Activated naive CD4-positive, alpha-beta T cell treated with anti-CD3 and anti-CD28 coated beads for 36 hours (primary cell): ENCODE results near the gene GNPDA1. TPM values are rescaled to one million over a fixed set of nuclear protein-coding genes. Genes with fewer than 3 reads are reported as not detected.
"Not testable (repeated sequence)": the region's sequence is repeated elsewhere in the genome, so short reads cannot be mapped to it uniquely, and the experiment has no call there.

Experiments
- CTCF ChIA-PET: fragments of 350-600 bp; sonication (Branson Sonifier 250); formaldehyde crosslinking; loops from one replicate; lab custom pipeline; 2021; ENCODE audit warnings: antibody characterized with exemption; lab: Charles Lee
- DNase-seq: peaks from one replicate; pipeline ENCODE4 v3.0.0-alpha.2; 2020
- H3K27ac Mint-ChIP-seq: one replicate; pipeline ENCODE4 v1.8.0; 2021; ENCODE audit warnings: mild to moderate bottlenecking, mixed read lengths
- H3K27me3 Mint-ChIP-seq: one replicate; pipeline ENCODE4 v1.8.0; 2021; ENCODE audit warnings: low read depth, mixed read lengths
- H3K36me3 Mint-ChIP-seq: one replicate; pipeline ENCODE4 v1.8.0; 2021; ENCODE audit warnings: low read depth, mixed read lengths
- H3K4me1 Mint-ChIP-seq: one replicate; pipeline ENCODE4 v1.8.0; 2021; ENCODE audit warnings: low read depth, mixed read lengths
- H3K4me3 Mint-ChIP-seq: one replicate; pipeline ENCODE4 v1.8.0; 2021; ENCODE audit warnings: mild to moderate bottlenecking, moderate library complexity, mixed read lengths
- H3K9me3 Mint-ChIP-seq: one replicate; pipeline ENCODE4 v1.8.0; 2021; ENCODE audit warnings: mixed read lengths
- intact Hi-C: fragments of 100-400 bp; cut with micrococcal nuclease; formaldehyde crosslinking; loops from one replicate; pipeline ENCODE4 v1.15.1; 2023
- total RNA-seq, 2 experiments: library from RNA; stranded (reverse); gene quantifications; one replicate each; pipeline ENCODE4 v1.2.3, GENCODE V29; 2021

GNPDA1 gene
- 100 to 1,000 TPM; 250 to 259 TPM for total RNA-seq

- Mint-ChIP-seq H3K4me3 (peak within 1 kb of the TSS; percentile 94), H3K9me3 (peaks cover 2% of the 10 kb centered on the region), H3K36me3 (peaks cover 41% of the 10 kb centered on the region), H3K27ac (peak within 1 kb of the TSS; percentile 94), H3K4me1 (peaks cover 76% of the 10 kb centered on the region), H3K27me3 (no peaks in the 10 kb centered on the region)
- intact Hi-C loops, result loop anchor here (5.0 to 10.0 kb wide), 2 partner anchors 419 to 1042 kb away; no protein-coding TSS in a partner anchor
- CTCF ChIA-PET, result interaction anchor here (1.5 to 12.7 kb wide), 9 partner anchors 10 to 132 kb away, joined by 3 to 137 read pairs (median 36); partner anchors contain the start of genes NDFIP1 and RNF14
- peak; percentile 69 for DNase-seq
These were observed at the start of gene GNPDA1 for GRCh38 chr5:142012792-142013388. TSS of gene GNPDA1 (minus strand) at chr5:142013027. CDS start at chr5:142012035, 992 bp downstream.

DNA sequence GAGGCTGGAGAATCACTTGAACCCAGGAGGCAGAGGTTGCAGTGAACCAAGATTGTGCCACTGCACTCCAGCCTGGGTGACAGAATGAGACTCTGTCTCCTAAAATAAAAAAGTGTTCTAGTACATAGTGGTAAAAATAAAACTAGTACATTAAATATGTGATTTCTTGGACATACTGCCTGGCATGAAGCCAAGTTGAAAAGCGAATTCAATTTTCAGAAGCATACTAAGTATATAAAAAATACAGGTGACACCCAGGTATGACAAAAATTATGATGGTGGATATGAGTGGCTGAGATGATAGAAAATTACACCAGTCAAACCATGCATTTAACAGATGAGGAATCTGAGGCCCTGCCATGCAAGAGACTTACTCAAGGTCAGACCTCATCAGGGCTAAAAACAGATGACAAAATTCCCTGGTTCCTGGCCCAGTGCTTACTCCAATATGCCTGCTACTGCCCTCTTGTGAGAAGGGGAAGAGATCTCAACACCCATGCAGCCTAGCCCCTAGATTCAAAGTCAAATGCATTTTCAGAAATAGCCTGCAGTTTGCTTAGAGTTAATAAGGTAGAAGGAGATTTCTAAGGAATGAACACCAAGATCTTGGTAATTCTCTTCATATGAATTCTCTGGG, 46.6 kb upstream of the GNPDA1 start:
- H3K27me3 Mint-ChIP-seq, result no peaks in the 10 kb centered on the region
- DNase-seq, result no peak
- no peak overlapping the region for H3K4me3 Mint-ChIP-seq
- peaks cover 33% of the 10 kb centered on the region for H3K4me1 Mint-ChIP-seq
- intact Hi-C loops, result no loop called here
- no peaks in the 10 kb centered on the region for H3K36me3 Mint-ChIP-seq
- CTCF ChIA-PET, result no interaction called here
- H3K27ac Mint-ChIP-seq, result no peak overlapping the region
- no peaks in the 10 kb centered on the region for H3K9me3 Mint-ChIP-seq

GRCh38 chr5:142057697-142058056, 44.9 kb upstream of the GNPDA1 start:
- intact Hi-C loops, result no loop called here
- H3K9me3 Mint-ChIP-seq, result no peaks in the 10 kb centered on the region
- no peaks in the 10 kb centered on the region for H3K27me3 Mint-ChIP-seq
- no peaks in the 10 kb centered on the region for H3K36me3 Mint-ChIP-seq
- DNase-seq, result no peak
- no peak overlapping the region for H3K27ac Mint-ChIP-seq
- H3K4me1 Mint-ChIP-seq, result peaks cover 34% of the 10 kb centered on the region
- H3K4me3 Mint-ChIP-seq, result no peak overlapping the region
- CTCF ChIA-PET, result no interaction called here

DNA sequence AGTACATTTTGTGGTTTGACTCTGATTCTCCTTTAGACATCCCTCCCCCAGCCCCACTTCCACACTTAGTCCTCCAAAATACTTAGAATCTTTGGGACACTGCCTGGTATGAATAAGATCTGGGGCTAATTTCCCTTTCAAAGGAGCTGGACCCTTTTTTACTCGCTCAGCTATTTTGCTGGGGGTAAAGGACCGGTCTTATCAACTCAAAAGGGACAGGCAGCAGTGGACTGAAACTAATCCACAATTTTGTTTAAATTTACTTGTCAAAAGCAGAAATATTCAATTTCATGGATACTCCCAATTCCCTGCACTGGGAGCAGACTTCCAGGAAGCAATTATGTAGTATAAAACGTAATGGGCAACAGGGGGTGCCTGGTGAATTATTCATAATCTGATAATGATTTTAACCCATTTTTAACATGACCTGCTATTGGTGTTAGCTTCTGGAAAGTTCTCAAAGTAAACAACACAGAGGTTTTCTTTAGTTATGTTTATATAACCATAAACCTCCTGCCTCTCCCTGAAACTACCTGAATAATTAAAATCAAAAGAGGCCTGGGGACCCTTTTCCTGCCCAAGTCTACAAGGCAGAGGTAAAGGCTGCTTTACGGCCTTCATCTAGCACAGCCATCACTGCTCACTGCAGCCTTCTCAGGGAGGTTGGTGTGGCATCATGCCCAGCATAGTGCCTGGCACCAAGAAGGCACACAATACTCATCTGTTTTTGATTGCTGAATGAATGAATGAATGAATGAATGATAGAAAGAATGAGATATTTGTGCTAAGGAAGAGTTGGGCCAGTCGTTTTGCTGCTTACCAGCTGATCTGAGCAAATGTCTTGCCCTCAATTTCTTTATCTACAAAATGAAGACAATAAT, 44.2 kb upstream of the GNPDA1 start:
- CTCF ChIA-PET, result no interaction called here
- intact Hi-C loops, result no loop called here
- H3K27me3 Mint-ChIP-seq, result no peaks in the 10 kb centered on the region

DNA sequence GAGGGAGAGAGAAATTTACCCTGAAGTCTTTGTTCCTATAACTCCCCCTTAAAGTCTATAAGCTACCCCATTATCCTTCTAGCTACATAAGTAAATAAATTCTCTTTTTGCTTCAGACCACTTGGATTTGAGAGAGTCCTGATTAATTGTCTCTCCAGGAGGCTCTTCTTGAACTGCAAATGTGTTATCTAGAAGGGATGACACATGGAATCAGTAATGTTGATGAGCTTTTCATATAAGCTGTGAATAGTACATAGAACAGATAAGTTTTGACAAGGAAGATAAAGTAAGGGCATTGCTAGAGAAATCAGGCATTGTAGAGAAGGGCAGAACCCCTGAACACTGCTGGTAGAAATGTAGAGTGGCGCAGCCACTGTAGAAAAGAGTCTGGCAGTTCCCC, 42.5 kb upstream of the GNPDA1 start:
- intact Hi-C loops, result no loop called here
- no peak overlapping the region for H3K27ac Mint-ChIP-seq
- CTCF ChIA-PET, result no interaction called here
- no peaks in the 10 kb centered on the region for H3K9me3 Mint-ChIP-seq
- no peaks in the 10 kb centered on the region for H3K36me3 Mint-ChIP-seq
- no peak for DNase-seq
- H3K27me3 Mint-ChIP-seq, result no peaks in the 10 kb centered on the region
- H3K4me3 Mint-ChIP-seq, result no peak overlapping the region
- peaks cover 34% of the 10 kb centered on the region for H3K4me1 Mint-ChIP-seq

More for the DNA sequence above, 44.2 kb upstream of the GNPDA1 start:
- no peak for DNase-seq
- Mint-ChIP-seq H3K27ac (no peak overlapping the region), H3K36me3 (no peaks in the 10 kb centered on the region), H3K4me3 (no peak overlapping the region), H3K9me3 (no peaks in the 10 kb centered on the region), H3K4me1 (peaks cover 34% of the 10 kb centered on the region)

- H3K27me3 Mint-ChIP-seq, result no peaks in the 10 kb centered on the region
- CTCF ChIA-PET, result interaction anchor here (0.6 to 1.1 kb wide), 5 partner anchors 19 to 53 kb away, joined by 3 to 6 read pairs (median 4); no protein-coding TSS in a partner anchor
- H3K36me3 Mint-ChIP-seq, result no peaks in the 10 kb centered on the region
- peak overlapping the region; percentile 10 for H3K4me3 Mint-ChIP-seq
- DNase-seq, result peak; percentile 50
- no peak overlapping the region for H3K27ac Mint-ChIP-seq
- no peaks in the 10 kb centered on the region for H3K9me3 Mint-ChIP-seq
- peaks cover 32% of the 10 kb centered on the region for H3K4me1 Mint-ChIP-seq
- intact Hi-C loops, result loop anchor here (1.0 to 2.0 kb wide), 3 partner anchors 19 to 55 kb away; partner anchors contain the start of gene NDFIP1
These were observed 40.8 kb upstream of the GNPDA1 start for GRCh38 chr5:142053426-142054151.

DNA sequence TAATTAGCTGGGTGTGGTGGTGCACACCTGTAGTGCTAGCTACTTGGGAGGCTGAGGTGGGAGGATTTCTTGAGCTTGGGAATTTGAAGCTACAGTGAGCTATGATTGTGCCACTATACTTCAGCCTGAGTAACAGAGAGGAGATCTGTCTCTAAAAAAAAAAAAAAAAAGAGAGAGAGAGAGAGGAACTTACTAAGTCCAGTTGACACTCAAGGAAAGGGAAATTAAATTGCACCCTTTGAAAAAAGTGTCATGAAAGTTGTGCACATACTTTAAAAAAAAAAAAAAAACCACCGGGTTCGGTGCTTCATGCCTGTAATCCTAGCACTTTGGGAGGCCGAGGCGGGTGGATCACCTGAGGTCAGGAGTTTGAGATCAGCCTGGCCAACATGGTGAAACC, 39.2 kb upstream of the GNPDA1 start:
- not testable (repeated sequence) for DNase-seq, H3K9me3 Mint-ChIP-seq, H3K36me3 Mint-ChIP-seq, H3K27me3 Mint-ChIP-seq, H3K27ac Mint-ChIP-seq, H3K4me3 Mint-ChIP-seq
- CTCF ChIA-PET, result interaction anchor here (0.6 to 0.7 kb wide), 5 partner anchors 10 to 1332 kb away, joined by 3 to 9 read pairs (median 4); no protein-coding TSS in a partner anchor
- intact Hi-C loops, result loop anchor here (2.0 kb wide), 2 partner anchors 17 to 57 kb away; partner anchors contain the start of gene NDFIP1
- peaks cover 18% of the 10 kb centered on the region for H3K4me1 Mint-ChIP-seq

- peaks cover 5% of the 10 kb centered on the region for H3K4me1 Mint-ChIP-seq
- CTCF ChIA-PET, result interaction anchor here (0.6 to 1.0 kb wide), 3 partner anchors 42 to 95 kb away, joined by 3 read pairs; no protein-coding TSS in a partner anchor
- intact Hi-C loops, result no loop called here
- no peak for DNase-seq
- H3K4me3 Mint-ChIP-seq, result no peak overlapping the region
- no peaks in the 10 kb centered on the region for H3K9me3 Mint-ChIP-seq
- H3K27ac Mint-ChIP-seq, result no peak overlapping the region
- no peaks in the 10 kb centered on the region for H3K27me3 Mint-ChIP-seq
- no peaks in the 10 kb centered on the region for H3K36me3 Mint-ChIP-seq
These were observed 35.4 kb upstream of the GNPDA1 start for GRCh38 chr5:142048272-142048671.

- Mint-ChIP-seq H3K4me1 (no peaks in the 10 kb centered on the region), H3K4me3 (no peak overlapping the region), H3K9me3 (no peaks in the 10 kb centered on the region), H3K27ac (no peak overlapping the region), H3K36me3 (no peaks in the 10 kb centered on the region), H3K27me3 (no peaks in the 10 kb centered on the region)
- CTCF ChIA-PET, result interaction anchor here (0.9 kb wide), 1 partner anchor 93 kb away, joined by 3 read pairs; no protein-coding TSS in a partner anchor
- DNase-seq, result no peak
- intact Hi-C loops, result no loop called here
These were observed 33.4 kb upstream of the GNPDA1 start for GRCh38 chr5:142046191-142046590.

GRCh38 chr5:142040881-142041280, 28.1 kb upstream of the GNPDA1 start:
- intact Hi-C loops, H3K27me3 Mint-ChIP-seq, H3K9me3 Mint-ChIP-seq, H3K4me1 Mint-ChIP-seq, H3K36me3 Mint-ChIP-seq, H3K4me3 Mint-ChIP-seq, H3K27ac Mint-ChIP-seq, DNase-seq: not testable (repeated sequence)
- CTCF ChIA-PET, result interaction anchor here (0.7 kb wide), 1 partner anchor 103 kb away, joined by 3 read pairs; no protein-coding TSS in a partner anchor

GRCh38 chr5:142040285-142040684, 27.5 kb upstream of the GNPDA1 start:
- no peaks in the 10 kb centered on the region for H3K27me3 Mint-ChIP-seq
- CTCF ChIA-PET, result no interaction called here
- H3K4me1 Mint-ChIP-seq, result peaks cover 2% of the 10 kb centered on the region
- no peaks in the 10 kb centered on the region for H3K36me3 Mint-ChIP-seq
- no peak overlapping the region for H3K4me3 Mint-ChIP-seq
- H3K9me3 Mint-ChIP-seq, result no peaks in the 10 kb centered on the region
- intact Hi-C loops, result no loop called here
- no peak overlapping the region for H3K27ac Mint-ChIP-seq
- no peak for DNase-seq
